ENCODE results near the gene USP5. TPM values are rescaled to one million over a fixed set of nuclear protein-coding genes. Genes with fewer than 3 reads are reported as not detected.

The USP5 gene
- total and polyA plus RNA-seq, 2 donors (not counting 3 experiments of a cell fraction or from before 2014, with no cell fraction given) = 68.9 to 135 TPM

DNA sequence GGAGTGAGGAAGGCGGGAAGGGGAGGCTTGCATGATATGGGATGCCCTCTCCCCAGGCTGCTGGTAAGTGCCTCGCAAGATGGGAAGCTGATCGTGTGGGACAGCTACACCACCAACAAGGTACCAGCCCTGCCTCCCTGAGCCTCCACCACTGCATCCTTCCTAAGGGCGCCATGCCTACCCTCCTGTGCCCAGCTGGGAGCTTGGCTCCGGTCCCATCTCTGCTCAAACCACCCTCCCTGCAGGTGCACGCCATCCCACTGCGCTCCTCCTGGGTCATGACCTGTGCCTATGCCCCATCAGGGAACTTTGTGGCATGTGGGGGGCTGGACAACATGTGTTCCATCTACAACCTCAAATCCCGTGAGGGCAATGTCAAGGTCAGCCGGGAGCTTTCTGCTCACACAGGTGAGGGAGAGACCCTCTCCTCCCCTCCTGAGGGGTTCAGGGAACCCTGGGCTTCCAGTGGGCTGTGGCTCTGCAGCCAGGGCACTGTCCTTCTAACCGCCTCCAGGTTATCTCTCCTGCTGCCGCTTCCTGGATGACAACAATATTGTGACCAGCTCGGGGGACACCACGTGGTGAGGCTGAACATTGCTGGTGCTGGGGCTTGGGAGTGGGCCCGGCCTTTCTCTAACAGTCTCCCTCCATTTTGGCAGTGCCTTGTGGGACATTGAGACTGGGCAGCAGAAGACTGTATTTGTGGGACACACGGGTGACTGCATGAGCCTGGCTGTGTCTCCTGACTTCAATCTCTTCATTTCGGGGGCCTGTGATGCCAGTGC is 8.6 kb upstream of the USP5 start:
- TF ChIP-seq MYC (IDR thresholded peaks at IDR 0.05; ENCODE audit: low read depth, low read length) (no peak), FOS (IDR thresholded peaks at IDR 0.05; ENCODE audit: borderline replicate concordance, insufficient read depth, low read length) (no peak), GATA2 (IDR thresholded peaks at IDR 0.05; ENCODE audit: insufficient read depth, insufficient read length, low read depth, low read length) (no peak), EZH2 (IDR thresholded peaks at IDR 0.05; ENCODE audit: borderline replicate concordance, low read depth, low read length, severe bottlenecking) (no peak), POLR2A (IDR thresholded peaks at IDR 0.05; ENCODE audit: low read depth, low read length) (no peak), JUN (IDR thresholded peaks at IDR 0.05; ENCODE audit: borderline replicate concordance, insufficient read depth, insufficient read length, low read depth) (no peak), POLR2AphosphoS5 (IDR thresholded peaks at IDR 0.05; ENCODE audit: insufficient read depth, low read depth, low read length) (no peak)
- TF ChIP-seq, protein P1, sequence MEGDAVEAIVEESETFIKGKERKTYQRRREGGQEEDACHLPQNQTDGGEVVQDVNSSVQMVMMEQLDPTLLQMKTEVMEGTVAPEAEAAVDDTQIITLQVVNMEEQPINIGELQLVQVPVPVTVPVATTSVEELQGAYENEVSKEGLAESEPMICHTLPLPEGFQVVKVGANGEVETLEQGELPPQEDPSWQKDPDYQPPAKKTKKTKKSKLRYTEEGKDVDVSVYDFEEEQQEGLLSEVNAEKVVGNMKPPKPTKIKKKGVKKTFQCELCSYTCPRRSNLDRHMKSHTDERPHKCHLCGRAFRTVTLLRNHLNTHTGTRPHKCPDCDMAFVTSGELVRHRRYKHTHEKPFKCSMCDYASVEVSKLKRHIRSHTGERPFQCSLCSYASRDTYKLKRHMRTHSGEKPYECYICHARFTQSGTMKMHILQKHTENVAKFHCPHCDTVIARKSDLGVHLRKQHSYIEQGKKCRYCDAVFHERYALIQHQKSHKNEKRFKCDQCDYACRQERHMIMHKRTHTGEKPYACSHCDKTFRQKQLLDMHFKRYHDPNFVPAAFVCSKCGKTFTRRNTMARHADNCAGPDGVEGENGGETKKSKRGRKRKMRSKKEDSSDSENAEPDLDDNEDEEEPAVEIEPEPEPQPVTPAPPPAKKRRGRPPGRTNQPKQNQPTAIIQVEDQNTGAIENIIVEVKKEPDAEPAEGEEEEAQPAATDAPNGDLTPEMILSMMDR (IDR thresholded peaks at IDR 0.05; ENCODE audit: extremely low read depth in 1 of 2, insufficient read depth in 1 of 2, low read depth in 1 of 2, low read length in 2 of 2) = no peak
- TF ChIP-seq, protein P2, sequence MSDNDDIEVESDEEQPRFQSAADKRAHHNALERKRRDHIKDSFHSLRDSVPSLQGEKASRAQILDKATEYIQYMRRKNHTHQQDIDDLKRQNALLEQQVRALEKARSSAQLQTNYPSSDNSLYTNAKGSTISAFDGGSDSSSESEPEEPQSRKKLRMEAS (IDR thresholded peaks at IDR 0.05; ENCODE audit: insufficient read depth, insufficient read length) = no peak
- CTCF ChIA-PET = no interaction called here
- BruUV-seq (replicated peaks) = no TSS peak
- intact Hi-C loops (cut with micrococcal nuclease) = no loop called here
- Histone ChIP-seq H3K9me3 (replicated peaks; ENCODE audit: control insufficient read depth, insufficient read depth, low read length) (no peaks in the 10 kb centered on the region), H3K27ac (ENCODE audit: insufficient read depth, low read depth, low read length) (no peak overlapping the region), H3K4me1 (ENCODE audit: control insufficient read depth, extremely low read depth, insufficient read depth, low read length) (no peaks in the 10 kb centered on the region), H3K9me1 (replicated peaks; ENCODE audit: control insufficient read depth, extremely low read depth, insufficient read depth, low read length) (no peaks in the 10 kb centered on the region), H4K20me1 (replicated peaks; ENCODE audit: control insufficient read depth, extremely low read depth, insufficient read depth, low read length) (no peaks in the 10 kb centered on the region), H3K79me2 (ENCODE audit: control insufficient read depth, insufficient read depth, low read length) (no peaks in the 10 kb centered on the region), H3K27me3 (ENCODE audit: control insufficient read depth in 2 of 2, insufficient read depth in 2 of 2, low read length in 2 of 2) (no peaks in the 10 kb centered on the region), H3K36me3 (ENCODE audit: control insufficient read depth in 2 of 2, extremely low read depth in 1 of 2, insufficient read depth in 2 of 2, low read length in 2 of 2) (peaks cover 5 to 62% of the 10 kb centered on the region in 2 experiments), H2AFZ (ENCODE audit: low read depth, low read length) (no peak overlapping the region), H3K4me2 (ENCODE audit: insufficient read depth, low read length) (no peak overlapping the region), H3K4me3 (replicated peaks in 1 of 3; ENCODE audit: insufficient read depth in 1 of 3, low read depth in 1 of 3, low read length in 3 of 3) (no peak overlapping the region), H3K9ac (replicated peaks; ENCODE audit: extremely low read depth, insufficient read depth, low read length) (no peak overlapping the region)
- dilution Hi-C loops (cut with MboI; ENCODE audit: extremely low pct_ligation_motif_present, low sequenced_read_pairs) = no loop called here
- FAIRE-seq (no peak), DNase-seq (ENCODE audit: low read depth, low spot score) (no peak)
- POLR2A ChIA-PET = interaction anchor here (1.2 kb wide), 1 partner anchor 9 kb away, joined by 3 read pairs; the partner anchor contains the start of gene USP5
